NCI-H2171 (cell line): ENCODE data around the gene AP5Z1.

Experiments used
- DNase-seq: peaks from one replicate; lab custom pipeline; 2025; lab: John Stamatoyannopoulos, UW

The AP5Z1 gene

GRCh38 chr7:4775250-4775847 is at the start of gene AP5Z1:
Gene AP5Z1, plus strand, starts transcription at chr7:4775623. Its CDS starts 93 bp downstream, at chr7:4775716.
- DNase-seq: peak; percentile 96

- DNase-seq: no peak
Measured at GRCh38 chr7:4725850-4726450, 49.5 kb upstream of the AP5Z1 start.

GRCh38 chr7:4726566-4726965 is 48.9 kb upstream of the AP5Z1 start:
- no peak for DNase-seq

GRCh38 chr7:4727914-4728705 is 47.3 kb upstream of the AP5Z1 start:
- DNase-seq: no peak

GRCh38 chr7:4729266-4729665 is 46.2 kb upstream of the AP5Z1 start:
- DNase-seq: no peak

GRCh38 chr7:4730276-4730675 is 45.1 kb upstream of the AP5Z1 start:
- DNase-seq: no peak

GRCh38 chr7:4730971-4731370 is 44.5 kb upstream of the AP5Z1 start:
- no peak for DNase-seq

GRCh38 chr7:4731803-4732202 is 43.6 kb upstream of the AP5Z1 start:
- no peak for DNase-seq

- no peak for DNase-seq
Measured at GRCh38 chr7:4733936-4734528, 41.4 kb upstream of the AP5Z1 start.

- DNase-seq: no peak
Measured at GRCh38 chr7:4734587-4735345, 40.7 kb upstream of the AP5Z1 start.

GRCh38 chr7:4737300-4737699 is 38.1 kb upstream of the AP5Z1 start:
- DNase-seq: no peak

GRCh38 chr7:4738711-4739527 is 36.5 kb upstream of the AP5Z1 start:
- DNase-seq: no peak

- no peak for DNase-seq
Measured at GRCh38 chr7:4739528-4739992, 35.9 kb upstream of the AP5Z1 start.

GRCh38 chr7:4740796-4741195 is 34.6 kb upstream of the AP5Z1 start:
- DNase-seq: no peak

- no peak for DNase-seq
Measured at GRCh38 chr7:4742051-4742573, 33.3 kb upstream of the AP5Z1 start.

GRCh38 chr7:4742852-4743251 is 32.6 kb upstream of the AP5Z1 start:
- DNase-seq: no peak

GRCh38 chr7:4744391-4745264 is 30.8 kb upstream of the AP5Z1 start:
- DNase-seq: peak; percentile 94

GRCh38 chr7:4745265-4745919 is 30.0 kb upstream of the AP5Z1 start:
- DNase-seq: no peak
